GM21723 (cell line): ENCODE measurements around the gene PARP12.

Experiments
- ATAC-seq: cut with Tn5 transposase; IDR thresholded peaks from one replicate; pipeline ENCODE4 v1.9.1; 2021; ENCODE audit warnings: mild to moderate bottlenecking, moderate library complexity; ENCODE audit not compliant: unreplicated experiment

Gene PARP12

GRCh38 chr7:139992353-139993044 lies 70.3 kb downstream of the PARP12 start:
- no peak for ATAC-seq

- ATAC-seq = no peak
These were observed 70.8 kb downstream of the PARP12 start for GRCh38 chr7:139991911-139992310.

GRCh38 chr7:139991269-139991666 lies 71.5 kb downstream of the PARP12 start:
- ATAC-seq = no peak

- ATAC-seq = no peak
These were observed 72.0 kb downstream of the PARP12 start for GRCh38 chr7:139990571-139991268.

GRCh38 chr7:139990142-139990535 lies 72.6 kb downstream of the PARP12 start:
- no peak for ATAC-seq

- no peak for ATAC-seq
These were observed 73.2 kb downstream of the PARP12 start for GRCh38 chr7:139989366-139990141.

GRCh38 chr7:139987691-139988516 lies 74.8 kb downstream of the PARP12 start:
- no peak for ATAC-seq

- no peak for ATAC-seq
These were observed 76.9 kb downstream of the PARP12 start for GRCh38 chr7:139985811-139986210.

GRCh38 chr7:139984642-139985539 lies 77.9 kb downstream of the PARP12 start:
- no peak for ATAC-seq

GRCh38 chr7:139982927-139983920 lies 79.5 kb downstream of the PARP12 start:
- no peak for ATAC-seq

- no peak for ATAC-seq
These were observed 81.2 kb downstream of the PARP12 start for GRCh38 chr7:139981511-139981895.

GRCh38 chr7:139976838-139977656 lies 85.7 kb downstream of the PARP12 start:
- no peak for ATAC-seq

GRCh38 chr7:139976055-139976837 lies 86.5 kb downstream of the PARP12 start:
- ATAC-seq = no peak

- no peak for ATAC-seq
These were observed 88.5 kb downstream of the PARP12 start for GRCh38 chr7:139974179-139974811.
